NOMO-1 treated with DMSO at 0.1 percent for 48 hours (cell line): ENCODE measurements around the gene DGCR8.

Source experiments
- DNase-seq: peaks from one replicate; lab custom pipeline; 2025; ENCODE audit not compliant: unreplicated experiment; lab: John Stamatoyannopoulos, UW

Gene DGCR8

DNA sequence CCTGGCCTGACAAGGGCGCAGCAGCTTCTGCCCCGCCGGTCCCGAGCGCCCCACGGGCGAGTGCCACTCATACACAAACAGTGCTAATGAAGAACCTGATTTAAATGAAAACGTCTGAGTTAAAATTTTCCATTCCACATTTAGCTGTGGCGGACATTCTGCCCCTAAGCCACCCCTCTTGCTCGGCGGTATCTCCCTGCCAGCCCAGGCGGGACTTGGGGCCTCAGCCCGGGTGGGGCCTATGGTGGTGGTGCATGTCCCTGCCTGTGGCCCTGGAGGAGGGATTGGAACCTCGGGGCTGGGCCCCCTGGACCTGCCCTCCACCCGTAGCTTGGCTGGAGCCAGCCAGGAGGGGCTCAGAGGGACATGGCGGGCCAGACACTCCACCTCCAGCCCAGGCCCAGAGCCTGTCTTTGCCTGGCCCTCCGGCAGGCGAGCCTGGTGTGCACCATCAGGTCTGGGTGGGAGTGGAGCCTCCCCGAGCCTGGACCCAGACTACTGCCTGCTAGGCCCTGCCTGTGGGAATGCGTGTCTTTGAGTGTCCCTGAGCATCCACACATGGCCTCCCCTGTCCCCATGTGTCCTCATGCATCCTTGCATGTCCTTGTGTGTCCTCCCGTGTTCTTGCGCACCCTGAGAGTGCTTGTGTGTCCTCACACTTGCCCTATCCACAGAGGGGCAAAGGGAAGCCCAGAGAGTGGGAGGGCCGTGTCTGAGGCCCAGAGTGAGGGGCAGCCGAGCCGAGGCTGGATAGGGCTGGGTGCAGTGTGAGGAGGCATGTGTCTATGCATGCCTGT, 56.0 kb downstream of the DGCR8 start:
- DNase-seq = no peak

- no peak for DNase-seq
Observed at GRCh38 chr22:20136603-20136873, 56.5 kb downstream of the DGCR8 start.

GRCh38 chr22:20137113-20137512, 57.1 kb downstream of the DGCR8 start:
- DNase-seq = no peak

- DNase-seq = no peak
Observed at GRCh38 chr22:20137671-20138416, 57.8 kb downstream of the DGCR8 start.

- DNase-seq = no peak
Observed at GRCh38 chr22:20138417-20138738, 58.3 kb downstream of the DGCR8 start.

DNA sequence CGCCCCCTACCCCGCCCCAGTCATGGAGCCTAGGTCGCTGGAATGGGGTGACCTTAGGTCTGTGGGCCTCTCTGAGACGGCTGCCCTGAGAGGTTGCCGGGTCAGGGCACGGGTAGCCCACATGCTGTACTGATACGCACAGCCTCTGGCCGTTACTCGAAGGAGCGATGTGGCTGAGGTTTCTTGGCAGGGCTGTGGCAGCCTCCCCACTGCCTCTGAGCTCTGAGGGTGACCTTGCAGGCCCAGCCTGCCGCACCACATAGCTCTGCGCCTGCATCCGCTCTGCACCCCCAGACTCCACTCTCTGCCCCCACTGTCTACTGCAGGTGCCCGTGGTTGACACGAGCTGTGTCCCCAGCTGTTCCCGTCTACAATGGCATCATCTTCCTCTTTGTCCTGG, 58.8 kb downstream of the DGCR8 start:
- DNase-seq = no peak

DNA sequence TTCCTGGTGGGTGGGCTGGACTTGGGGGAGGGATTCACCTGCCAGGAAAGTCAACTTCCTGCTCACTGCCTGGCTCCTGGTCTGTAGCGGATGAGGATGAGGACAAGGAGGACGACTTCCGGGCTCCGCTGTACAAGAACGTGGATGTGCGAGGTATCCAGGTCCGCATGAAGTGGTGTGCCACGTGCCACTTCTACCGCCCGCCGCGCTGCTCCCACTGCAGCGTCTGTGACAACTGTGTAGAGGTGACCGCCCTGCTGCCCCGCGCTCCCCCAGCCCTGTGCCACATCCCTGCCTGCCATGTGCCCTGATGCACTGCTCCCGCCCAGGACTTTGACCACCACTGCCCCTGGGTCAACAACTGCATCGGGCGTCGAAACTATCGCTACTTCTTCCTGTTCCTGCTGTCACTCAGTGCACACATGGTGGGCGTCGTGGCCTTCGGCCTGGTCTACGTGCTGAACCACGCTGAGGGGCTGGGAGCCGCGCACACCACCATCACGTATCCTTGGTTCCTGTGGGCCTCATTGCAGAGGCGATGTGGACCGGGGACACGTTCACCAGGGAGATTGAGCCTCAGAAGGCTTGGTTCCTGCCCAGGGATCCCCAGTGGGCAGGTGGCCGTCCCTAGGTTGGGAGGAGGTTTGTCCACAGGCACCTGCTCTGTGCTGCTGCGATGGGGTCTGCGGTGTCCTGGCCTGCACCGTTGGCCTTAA, 59.5 kb downstream of the DGCR8 start:
- no peak for DNase-seq

DNA sequence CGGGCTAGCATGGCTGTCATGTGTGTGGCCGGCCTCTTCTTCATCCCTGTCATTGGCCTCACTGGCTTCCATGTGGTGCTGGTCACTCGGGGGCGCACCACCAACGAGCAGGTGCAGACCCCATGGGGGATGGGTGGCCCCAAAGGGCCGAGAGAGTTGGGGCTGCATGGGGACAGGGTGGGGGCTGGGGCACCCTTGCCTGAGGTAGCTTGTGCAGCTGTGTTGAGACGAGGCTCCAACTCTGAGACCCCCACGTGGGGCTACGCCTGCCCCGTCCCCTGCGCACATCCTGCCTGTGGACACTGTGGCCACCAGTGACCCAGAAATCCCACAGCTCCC, 60.0 kb downstream of the DGCR8 start:
- no peak for DNase-seq

DNA sequence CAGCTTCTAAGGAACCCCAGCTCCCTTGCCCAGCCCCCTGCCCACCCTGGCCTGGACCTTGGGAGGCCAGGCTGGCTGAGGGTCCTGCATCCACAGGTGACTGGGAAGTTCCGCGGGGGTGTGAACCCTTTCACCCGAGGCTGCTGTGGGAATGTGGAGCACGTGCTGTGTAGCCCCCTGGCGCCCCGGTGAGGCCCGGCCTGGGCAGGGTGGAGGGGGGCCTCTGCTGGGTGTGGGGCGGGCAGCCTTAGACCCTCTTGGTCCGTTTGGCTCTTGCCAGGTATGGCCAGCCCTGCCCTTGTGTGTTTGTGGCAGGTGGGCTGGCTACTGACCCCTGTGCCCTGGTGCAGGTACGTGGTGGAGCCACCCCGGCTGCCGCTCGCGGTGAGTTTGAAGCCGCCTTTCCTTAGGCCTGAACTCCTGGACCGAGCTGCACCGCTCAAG, 60.5 kb downstream of the DGCR8 start:
- no peak for DNase-seq

DNA sequence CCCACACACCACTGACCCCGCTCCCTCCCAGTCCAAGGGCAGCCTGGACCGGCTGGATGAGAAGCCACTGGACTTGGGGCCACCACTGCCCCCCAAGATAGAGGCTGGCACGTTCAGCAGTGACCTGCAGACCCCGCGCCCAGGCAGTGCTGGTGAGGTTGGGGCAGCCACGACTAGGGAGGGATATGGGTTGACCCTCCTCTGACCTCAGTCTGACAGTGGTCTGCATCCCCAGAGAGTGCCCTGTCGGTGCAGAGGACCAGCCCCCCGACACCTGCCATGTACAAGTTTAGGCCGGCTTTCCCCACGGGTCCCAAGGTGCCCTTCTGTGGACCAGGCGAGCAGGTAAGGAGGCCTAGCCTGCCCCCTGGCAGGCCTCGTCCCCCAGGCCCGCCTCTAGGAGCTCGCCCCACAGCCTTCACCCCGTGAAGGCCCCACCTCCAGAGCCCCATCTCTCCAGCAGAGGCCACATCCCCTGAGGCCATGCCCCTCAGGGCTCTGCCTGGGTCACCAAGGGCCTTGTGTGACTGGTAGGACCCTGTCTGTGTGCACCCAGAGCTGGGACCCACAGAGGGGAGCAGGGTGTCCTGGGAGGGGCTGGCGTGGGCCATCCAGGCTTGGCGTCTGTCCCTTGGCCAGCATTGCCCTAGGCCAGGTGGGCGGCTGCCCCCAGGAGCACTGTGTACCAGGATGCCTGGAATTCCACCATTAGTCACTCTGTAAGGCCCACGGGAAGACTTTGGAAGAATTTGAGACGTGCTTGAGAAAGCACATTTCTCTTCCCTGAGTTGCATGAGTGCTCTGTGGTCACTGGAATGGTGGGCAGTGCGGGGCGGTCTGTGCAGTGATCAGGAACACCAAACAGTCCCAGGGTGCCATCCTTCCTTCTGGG, 61.4 kb downstream of the DGCR8 start:
- no peak for DNase-seq

GRCh38 chr22:20142711-20143621, 62.9 kb downstream of the DGCR8 start:
- no peak for DNase-seq

- DNase-seq = no peak
Observed at GRCh38 chr22:20143883-20144665, 64.0 kb downstream of the DGCR8 start.

DNA sequence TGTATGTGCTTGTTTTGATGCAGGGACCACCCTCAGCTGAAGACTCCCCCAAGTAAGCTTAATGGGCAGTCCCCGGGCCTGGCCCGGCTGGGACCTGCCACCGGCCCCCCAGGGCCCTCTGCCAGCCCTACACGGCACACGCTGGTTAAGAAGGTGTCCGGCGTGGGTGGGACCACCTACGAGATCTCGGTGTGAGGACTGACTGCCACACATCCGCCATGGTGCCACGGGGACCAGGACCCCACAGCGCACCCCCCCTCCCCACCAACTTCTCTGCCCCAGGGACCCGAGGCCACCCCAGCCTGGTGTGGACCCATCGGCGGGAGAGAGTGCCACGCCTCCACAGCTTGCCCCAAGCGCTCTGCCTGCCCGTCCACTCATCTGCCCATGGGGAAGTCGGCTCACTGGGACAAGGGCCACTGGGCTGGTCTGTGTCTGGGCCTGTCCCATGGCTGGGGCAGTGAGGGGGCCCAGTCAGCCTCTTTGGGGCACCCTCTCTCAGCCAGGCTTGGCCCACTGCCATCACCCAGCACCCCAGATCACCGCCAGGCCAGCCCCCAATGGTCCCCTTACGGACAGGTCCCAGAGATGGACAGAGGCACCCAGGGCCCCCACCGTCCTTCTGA, 65.3 kb downstream of the DGCR8 start:
- DNase-seq = no peak

DNA sequence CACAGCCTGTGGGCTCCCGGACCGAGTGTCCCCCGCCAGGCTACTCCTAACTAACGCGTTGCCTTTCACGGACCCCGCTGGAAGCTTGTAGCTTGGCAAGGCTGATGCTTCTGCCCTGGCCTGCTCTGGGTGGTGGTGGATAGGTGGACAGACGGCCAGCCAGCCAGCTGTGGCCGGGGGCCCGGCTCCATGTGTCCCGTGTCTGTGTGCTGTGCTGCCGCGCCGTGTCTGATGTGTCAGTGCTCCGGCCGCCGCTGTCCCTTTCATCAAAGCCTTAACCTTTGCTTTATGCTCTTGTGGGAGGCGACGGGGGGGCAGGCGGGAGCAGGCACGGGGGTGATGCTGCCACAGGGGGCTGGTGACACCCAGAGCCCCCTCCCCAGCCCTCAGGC, 65.8 kb downstream of the DGCR8 start:
- DNase-seq = no peak

DNA sequence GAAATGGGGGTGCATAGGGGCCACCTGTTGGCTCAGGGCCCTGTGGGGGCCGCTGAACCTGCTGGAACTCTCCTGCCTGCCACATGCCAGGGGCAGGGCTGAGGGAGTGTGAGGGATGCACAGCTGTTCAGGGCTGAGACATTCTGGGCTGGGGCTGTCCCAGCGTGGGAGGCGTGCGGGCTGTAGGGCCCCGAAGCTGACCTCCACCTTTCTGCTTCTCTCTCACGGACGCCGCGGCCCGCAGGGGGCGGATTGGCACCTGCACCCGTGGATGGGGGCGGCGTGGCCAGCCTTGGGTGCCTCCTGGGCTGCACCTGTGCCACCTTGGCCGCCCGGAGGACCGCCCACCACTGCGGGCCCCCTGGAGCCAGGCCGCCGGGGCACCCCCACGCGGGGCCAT, 66.7 kb downstream of the DGCR8 start:
- no peak for DNase-seq

GRCh38 chr22:20147237-20147988, 67.4 kb downstream of the DGCR8 start:
- no peak for DNase-seq

DNA sequence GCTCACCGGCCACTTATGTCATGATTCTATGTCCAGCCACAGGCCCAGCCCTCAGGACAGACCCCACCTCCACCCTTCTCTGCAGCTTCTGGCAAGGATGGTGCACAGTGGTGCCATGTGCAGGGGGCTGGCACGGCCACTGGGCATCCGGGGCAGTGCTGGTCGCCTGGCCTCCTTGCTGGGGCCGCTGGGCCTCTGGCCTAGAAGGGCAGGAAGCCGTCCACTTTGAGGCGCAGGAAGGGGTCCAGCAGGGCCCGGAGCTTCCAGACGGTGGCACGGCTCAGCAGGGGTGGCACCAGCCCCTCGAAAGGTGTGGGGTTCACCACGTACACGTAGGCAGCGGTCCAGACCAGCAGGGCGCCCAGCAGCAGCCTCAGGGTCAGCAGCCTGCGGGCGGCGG, 68.4 kb downstream of the DGCR8 start:
- DNase-seq = no peak
